ENCODE measurements around the gene IMMT. TPM values are rescaled to one million over a fixed set of nuclear protein-coding genes. Genes with fewer than 3 reads are reported as not detected.

Gene IMMT
- total RNA-seq, 1 experiment from 2014 or later, result 112 TPM

- no peak overlapping the region for H3T11ph ChIP-seq (ENCODE audit: low read length)
- no peak overlapping the region for H4K8ac ChIP-seq (replicated peaks; ENCODE audit: insufficient read length, low read depth, low read length)
- H3K27me3 Mint-ChIP-seq (ENCODE audit: low read depth), result peaks cover 3% of the 10 kb centered on the region; the same call in 1 of the 2 replicates
- no peak overlapping the region for H2BK120ac ChIP-seq (ENCODE audit: low read depth, low read length, poor library complexity, severe bottlenecking)
- no peak overlapping the region for H4K91ac ChIP-seq (ENCODE audit: insufficient read length, low read depth, low read length)
- H3K23ac ChIP-seq (ENCODE audit: insufficient read length, low read depth, low read length), result no peak overlapping the region
- H3K9ac ChIP-seq (ENCODE audit: extremely low read depth, insufficient read length, low read length), result no peak overlapping the region
- TF ChIP-seq CTCF (conservative IDR thresholded peaks at IDR 0.05), result no peak
- no peak overlapping the region for H3K18ac ChIP-seq (ENCODE audit: insufficient read length, low read depth, low read length)
- no peaks in the 10 kb centered on the region for H3K9me3 Mint-ChIP-seq
- no peak overlapping the region for H3K27ac ChIP-seq (ENCODE audit: insufficient read length, low read depth, low read length)
- no peak overlapping the region for H2BK15ac ChIP-seq (ENCODE audit: low read depth, low read length)
- H2AK5ac ChIP-seq (ENCODE audit: insufficient read length, low read length), result no peak overlapping the region
- no CpG with 5 or more reads among the region's 4 CpGs for WGBS (ENCODE audit: extremely low coverage, insufficient read length, low lambda C conversion rate)
- no peaks in the 10 kb centered on the region for H3K4me1 ChIP-seq (ENCODE audit: insufficient read depth, low read length)
- no peak overlapping the region for H3K4me3 Mint-ChIP-seq
- H4K20me1 ChIP-seq (ENCODE audit: control insufficient read depth, insufficient read depth, insufficient read length), result no peaks in the 10 kb centered on the region
- peaks cover 16 to 39% (median 39%) of the 10 kb centered on the region in 3 experiments; a peak in 6 of 7 replicates for H3K36me3 Mint-ChIP-seq (ENCODE audit: insufficient read depth in 1 of 3, low read depth in 3 of 3)
- H3K56ac ChIP-seq (ENCODE audit: insufficient read length, low read depth, low read length), result no peak overlapping the region
- no peak overlapping the region for H4K5ac ChIP-seq (ENCODE audit: insufficient read length, low read depth, low read length)
- H3K9me3 ChIP-seq (ENCODE audit: control insufficient read depth, low read depth, low read length), result no peaks in the 10 kb centered on the region
- no peaks in the 10 kb centered on the region for H3K79me2 ChIP-seq (ENCODE audit: insufficient read depth, low read length)
- H3K27ac Mint-ChIP-seq, result no peak overlapping the region
- H3K79me1 ChIP-seq (ENCODE audit: insufficient read depth, low read depth, low read length, poor library complexity, severe bottlenecking), result no peaks in the 10 kb centered on the region
- H3K14ac ChIP-seq (ENCODE audit: insufficient read depth, low read length), result no peak overlapping the region
- H2AFZ ChIP-seq (ENCODE audit: low read length), result no peak overlapping the region
- H3K27me3 ChIP-seq (ENCODE audit: insufficient read depth, low read length), result no peaks in the 10 kb centered on the region
- no peak overlapping the region for H3K4ac ChIP-seq (ENCODE audit: low read depth, low read length)
- H2BK5ac ChIP-seq (ENCODE audit: insufficient read length, low read length), result no peak overlapping the region
- no peak overlapping the region for H2BK12ac ChIP-seq (ENCODE audit: insufficient read length, low read depth, low read length)
- H3K4me1 Mint-ChIP-seq, result peaks cover 0 to 3% of the 10 kb centered on the region in 2 experiments; a peak in 2 of 4 replicates
- H3K4me2 ChIP-seq (ENCODE audit: insufficient read depth, insufficient read length, low read length), result no peak overlapping the region
- no peaks in the 10 kb centered on the region for H3K23me2 ChIP-seq (ENCODE audit: insufficient read length, low read depth, low read length, poor library complexity, severe bottlenecking)
- no peak overlapping the region for H2BK20ac ChIP-seq (ENCODE audit: low read depth, low read length, poor library complexity, severe bottlenecking)
- DNase-seq, result no peak
These were observed 18.6 kb upstream of the IMMT start for GRCh38 chr2:86213699-86214502.

Measured in H9 (cell line).